ENCODE measurements around the gene STX12.

The STX12 gene

GRCh38 chr1:27872059-27872801 is 99.2 kb downstream of the STX12 start, which contains the start of gene THEMIS2:
TSS of gene THEMIS2 (plus strand) at chr1:27872544. CDS start at chr1:27872572, 28 bp downstream.
- DNase-seq: peak; percentile 84 to 86

GRCh38 chr1:27872802-27873551 is 100.0 kb downstream of the STX12 start:
- DNase-seq: peak; percentile 33 to 54

- no peak for DNase-seq
Observed at GRCh38 chr1:27873671-27874384, 100.8 kb downstream of the STX12 start.
